IPS-NIHi11 (cell line): ENCODE measurements around the gene TMEM255B.

Source experiments
- DNase-seq: peaks from one replicate; pipeline ENCODE4 v3.0.0; 2012; ENCODE audit warnings: mixed read lengths, low spot score

Gene TMEM255B

GRCh38 chr13:113804017-113804702 lies 45.1 kb downstream of the TMEM255B start:
- DNase-seq, result no peak

- no peak for DNase-seq
These were observed 45.8 kb downstream of the TMEM255B start for GRCh38 chr13:113804703-113805430.

GRCh38 chr13:113805431-113806103 lies 46.5 kb downstream of the TMEM255B start:
- no peak for DNase-seq

- no peak for DNase-seq
These were observed 47.1 kb downstream of the TMEM255B start for GRCh38 chr13:113806104-113806471.

DNA sequence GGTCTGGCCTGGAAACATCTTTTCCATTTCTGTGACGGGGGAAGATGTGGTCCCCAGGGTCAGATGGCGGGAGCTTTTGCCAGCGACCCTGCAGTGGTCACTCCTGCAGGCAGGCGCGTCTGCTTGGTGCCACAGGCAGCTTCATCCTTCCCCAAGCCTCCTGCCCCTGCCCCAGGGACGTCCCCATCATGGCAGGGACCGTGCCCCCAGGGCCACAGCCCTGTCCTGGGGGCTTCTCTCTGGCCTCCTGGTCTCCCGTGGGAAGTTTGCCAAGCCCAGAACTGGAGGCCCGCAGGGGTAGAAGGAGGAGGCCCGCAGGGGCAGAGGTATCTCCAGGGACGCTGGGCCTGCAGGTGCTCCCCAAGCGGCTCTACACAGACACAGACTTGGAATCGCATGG lies 47.5 kb downstream of the TMEM255B start:
- no peak for DNase-seq

DNA sequence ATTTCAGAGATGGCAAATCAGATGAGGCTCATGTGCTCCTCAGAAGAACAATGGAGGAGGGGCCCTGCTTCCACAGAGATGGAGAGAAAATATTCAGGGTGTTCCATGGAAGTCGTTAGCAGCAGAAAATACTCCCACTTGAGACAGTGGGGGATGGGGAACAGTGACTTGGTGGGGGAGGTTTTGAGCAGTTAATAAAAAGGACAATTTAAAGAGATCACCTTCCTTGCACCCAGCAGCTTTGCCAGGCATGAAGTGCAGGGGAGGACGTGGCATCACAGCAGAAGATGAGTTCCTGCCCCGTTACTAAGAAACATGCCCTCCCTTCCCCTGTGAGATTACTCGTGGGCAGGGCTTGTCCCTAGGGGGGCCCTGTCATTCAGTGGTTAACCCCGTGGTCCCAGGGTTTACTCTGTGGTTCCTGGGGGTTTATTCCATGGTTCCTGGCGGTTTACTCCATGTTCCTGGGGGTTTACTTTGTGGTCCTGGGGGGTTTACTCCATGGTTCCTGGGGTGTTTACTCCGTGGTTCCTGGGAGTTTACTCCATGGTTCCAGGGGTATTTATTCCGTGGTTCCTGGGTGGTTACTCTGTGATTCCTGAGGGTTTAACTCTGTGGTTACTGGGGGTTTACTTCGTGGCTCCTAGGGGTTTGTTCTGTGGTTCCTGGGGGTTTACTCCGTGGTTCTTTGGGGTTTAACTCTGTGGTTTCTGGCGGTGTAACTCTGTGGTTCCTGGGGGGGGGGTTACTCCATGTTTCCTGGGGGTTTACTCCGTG lies 49.2 kb downstream of the TMEM255B start:
- no peak for DNase-seq

DNA sequence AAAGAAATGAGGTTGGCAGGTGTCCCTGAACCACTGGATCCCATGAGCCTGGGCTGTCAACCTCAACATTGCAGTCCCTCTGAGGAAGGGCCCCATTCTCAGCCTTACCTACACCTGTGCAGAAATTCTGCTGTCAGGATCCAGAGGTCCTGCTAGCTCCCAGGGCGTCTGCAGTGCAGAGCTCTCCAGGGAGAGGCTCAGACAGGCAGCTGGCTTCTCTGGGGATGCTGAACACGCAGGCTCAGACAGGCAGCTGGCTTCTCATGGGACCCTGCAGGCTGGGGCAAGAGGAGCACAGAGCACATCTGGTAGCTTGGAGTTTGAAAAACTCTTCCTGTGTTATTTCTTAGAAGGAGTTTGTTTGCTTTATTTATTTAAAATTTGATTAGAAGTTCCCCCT lies 50.9 kb downstream of the TMEM255B start:
- no peak for DNase-seq

- no peak for DNase-seq
These were observed 51.6 kb downstream of the TMEM255B start for GRCh38 chr13:113810640-113811039.

DNA sequence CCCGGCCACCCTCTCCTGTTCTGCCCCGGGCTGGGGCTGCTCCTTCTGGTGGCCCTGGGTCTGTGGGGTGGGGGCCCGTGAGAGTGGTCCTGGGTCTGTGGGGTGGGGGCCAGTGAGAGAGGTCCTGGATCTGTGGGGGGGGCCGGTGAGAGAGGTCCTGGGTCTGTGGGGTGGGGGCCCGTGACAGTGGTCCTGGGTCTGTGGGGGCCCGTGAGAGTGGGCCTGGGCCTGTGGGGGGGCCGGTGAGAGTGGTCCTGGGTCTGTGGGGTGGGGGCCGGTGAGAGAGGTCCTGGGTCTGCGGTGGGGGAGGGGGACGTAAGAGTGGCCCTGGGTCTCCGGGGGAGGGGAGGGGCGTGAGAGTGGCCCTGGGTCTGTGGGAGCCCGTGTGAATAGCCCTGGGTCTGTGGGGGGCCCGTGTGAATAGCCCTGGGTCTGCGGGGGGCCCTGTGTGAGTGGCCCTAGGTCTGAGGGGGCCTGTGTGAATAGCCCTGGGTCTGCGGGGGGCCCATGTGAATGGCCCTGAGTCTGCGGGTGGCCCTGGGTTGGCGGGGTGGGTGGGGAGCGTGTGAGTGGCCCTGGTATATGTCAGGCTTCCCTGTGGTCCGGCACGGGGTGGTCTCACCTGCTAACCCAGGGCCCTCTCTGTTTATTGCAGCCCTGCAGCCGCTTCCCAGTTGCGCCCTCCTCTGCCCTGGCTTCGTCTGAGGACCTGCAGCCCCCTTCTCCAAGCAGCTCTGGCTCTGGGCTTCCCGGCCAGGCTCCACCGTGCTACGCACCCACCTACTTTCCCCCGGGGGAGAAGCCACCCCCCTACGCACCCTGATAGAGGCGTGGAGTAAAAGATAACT lies 52.3 kb downstream of the TMEM255B start:
- DNase-seq, result no peak

DNA sequence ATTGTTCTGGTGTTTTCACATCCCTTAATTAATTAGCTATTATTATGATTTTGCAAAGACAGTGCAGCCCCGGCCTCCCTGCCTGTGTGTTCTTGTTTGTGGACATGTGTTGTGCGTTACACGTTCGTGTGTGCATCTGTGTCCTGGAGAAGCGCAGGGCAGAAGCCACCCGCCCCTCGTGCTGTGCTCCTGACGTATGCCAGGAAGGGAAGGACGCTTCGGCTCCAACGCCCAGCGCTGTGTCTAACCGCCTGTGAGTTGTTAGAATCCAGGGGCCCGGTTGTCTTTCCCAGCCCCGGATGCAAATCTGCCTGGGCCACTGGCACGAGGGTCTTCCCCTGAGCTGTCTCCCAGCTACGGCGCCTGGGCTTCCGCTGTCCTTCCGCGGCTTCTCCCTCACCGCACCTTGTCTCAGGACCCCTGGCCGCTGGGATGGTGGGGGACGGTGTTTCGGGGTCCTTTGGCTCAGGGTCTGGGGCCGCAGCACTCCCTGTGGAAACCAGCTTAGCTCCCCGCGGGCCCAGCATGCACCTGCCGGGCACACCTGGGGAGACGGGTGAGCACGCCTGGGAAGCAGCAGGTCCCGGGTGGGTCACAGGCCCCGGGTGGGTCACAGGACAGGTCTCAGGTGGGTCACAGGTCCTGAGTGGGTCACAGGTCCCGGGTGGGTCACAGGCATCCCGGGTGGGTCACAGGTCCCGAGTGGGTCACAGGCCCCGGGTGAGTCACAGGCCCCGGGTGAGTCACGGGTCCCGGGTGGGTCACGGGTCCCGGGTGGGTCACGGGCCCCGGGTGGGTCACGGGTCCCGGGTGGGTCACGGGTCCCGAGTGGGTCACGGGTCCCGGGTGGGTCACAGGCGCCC lies 53.4 kb downstream of the TMEM255B start:
- no peak for DNase-seq

DNA sequence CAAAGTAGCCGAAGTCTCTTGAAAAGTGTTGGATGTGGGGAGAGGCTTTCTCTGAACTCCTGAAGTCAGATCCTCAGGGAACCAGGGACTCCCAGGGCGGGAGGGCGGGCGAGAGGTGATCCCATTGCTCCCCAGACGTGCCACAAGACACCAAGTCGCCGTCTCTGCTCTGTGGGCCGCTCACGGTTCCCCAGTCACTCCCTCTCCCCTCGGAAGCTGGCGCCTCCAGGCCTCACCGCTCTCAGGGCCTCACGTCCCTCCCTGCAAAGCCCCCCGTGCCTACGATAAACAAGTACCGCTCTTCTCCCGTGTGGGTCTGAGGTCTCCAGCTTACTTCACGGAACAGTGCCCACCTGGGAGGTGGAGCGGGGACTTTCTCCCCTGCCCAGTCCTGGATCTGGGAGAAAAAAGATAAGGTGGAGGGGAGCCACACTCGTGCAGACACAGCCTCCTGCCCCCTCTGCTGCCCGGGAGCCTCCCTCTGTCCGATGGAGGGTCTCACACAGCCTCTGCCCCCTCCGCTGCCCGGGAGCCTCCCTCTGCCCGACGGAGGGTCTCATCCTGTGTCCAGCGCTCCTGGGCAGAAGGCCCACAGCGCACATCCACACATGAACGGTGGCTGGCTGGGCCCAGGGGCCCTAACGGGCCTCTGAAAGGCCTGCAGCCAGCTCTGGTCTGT lies 54.2 kb downstream of the TMEM255B start:
- DNase-seq, result no peak

- no peak for DNase-seq
These were observed 54.9 kb downstream of the TMEM255B start for GRCh38 chr13:113813749-113814434.

DNA sequence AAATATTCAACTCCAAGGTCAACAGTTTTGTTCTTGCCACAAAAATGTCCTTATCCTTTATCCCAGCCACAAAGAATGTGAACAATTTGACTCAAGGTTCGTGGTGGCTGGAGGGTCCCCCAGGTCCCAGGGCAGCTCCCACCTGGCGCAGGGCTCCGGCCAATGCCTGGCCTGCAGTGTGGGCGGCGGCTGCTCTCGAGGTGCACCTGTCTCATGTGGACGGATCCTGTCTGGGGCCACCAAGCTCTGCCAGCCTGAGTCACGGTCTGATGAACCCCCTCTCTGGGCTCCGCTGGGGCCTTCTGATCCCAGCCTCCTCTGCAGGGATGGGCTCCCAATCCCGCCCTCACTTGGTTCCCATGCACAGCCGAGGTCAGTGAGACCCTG lies 55.4 kb downstream of the TMEM255B start:
- DNase-seq, result no peak

DNA sequence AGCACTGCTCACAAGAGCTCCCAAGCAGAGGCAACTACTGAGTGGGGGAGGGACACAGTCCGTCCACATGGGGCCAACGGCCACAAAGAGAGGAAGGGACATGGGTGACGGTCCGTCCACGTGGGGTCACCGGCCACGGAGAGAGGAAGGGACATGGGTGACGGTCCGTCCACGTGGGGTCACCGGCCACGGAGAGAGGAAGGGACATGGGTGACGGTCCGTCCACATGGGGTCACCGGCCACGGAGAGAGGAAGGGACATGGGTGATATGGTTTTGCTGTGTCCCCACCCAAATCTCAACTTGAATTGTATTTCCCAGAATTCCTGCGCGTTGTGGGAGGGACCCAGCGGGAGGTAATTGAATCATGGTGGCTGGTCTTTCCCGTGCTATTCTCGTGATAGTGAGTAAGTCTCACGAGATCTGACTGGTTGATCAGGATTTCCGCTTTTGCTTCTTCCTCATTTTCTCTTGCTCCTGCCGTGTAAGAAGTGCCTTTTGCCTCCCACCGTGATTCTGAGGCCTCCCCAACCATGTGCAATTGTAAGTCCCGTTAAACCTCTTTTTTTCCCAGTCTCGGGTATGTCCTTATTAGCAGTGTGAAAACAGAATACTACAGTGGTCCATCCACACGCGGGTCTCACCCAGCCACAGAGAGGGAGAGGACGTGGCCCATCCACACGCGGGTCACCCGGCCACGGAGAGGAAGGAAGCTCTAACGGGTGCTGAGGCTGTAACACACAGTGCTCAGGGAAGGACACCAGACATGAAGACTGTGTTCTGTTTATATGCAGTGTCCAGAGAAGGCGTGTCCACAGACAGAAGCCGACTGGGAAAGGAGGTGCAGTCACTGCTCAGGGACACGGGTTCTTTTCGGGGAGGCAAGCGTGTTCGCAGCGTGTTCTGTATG lies 56.4 kb downstream of the TMEM255B start:
- no peak for DNase-seq

GRCh38 chr13:113816254-113816929 lies 57.4 kb downstream of the TMEM255B start:
- DNase-seq, result no peak

- DNase-seq, result peak; percentile 92
These were observed 58.2 kb downstream of the TMEM255B start for GRCh38 chr13:113816946-113817859.
